ENCODE measurements around the gene P2RX6.
"Not testable (repeated sequence)": the region's sequence is repeated elsewhere in the genome, so short reads cannot be mapped to it uniquely, and the experiment has no call there.

Gene P2RX6

GRCh38 chr22:20994128-20994901 lies 20.6 kb upstream of the P2RX6 start:
- DNase-seq (ENCODE audit: low read depth in 2 of 2): no peak

- DNase-seq (ENCODE audit: low read depth in 2 of 2): no peak
Measured at GRCh38 chr22:20994902-20995241, 20.1 kb upstream of the P2RX6 start.

GRCh38 chr22:20995329-20996030 lies 19.5 kb upstream of the P2RX6 start:
- no peak for DNase-seq (ENCODE audit: low read depth in 2 of 2)

- DNase-seq (ENCODE audit: low read depth in 2 of 2): no peak
Measured at GRCh38 chr22:20996031-20996410, 18.9 kb upstream of the P2RX6 start.

- DNase-seq (ENCODE audit: low read depth in 2 of 2): no peak
Measured at GRCh38 chr22:20996598-20997535, 18.1 kb upstream of the P2RX6 start.

GRCh38 chr22:20997536-20998257 lies 17.3 kb upstream of the P2RX6 start:
- DNase-seq (ENCODE audit: low read depth in 2 of 2): no peak

GRCh38 chr22:20998411-20999336 lies 16.3 kb upstream of the P2RX6 start:
- no peak for DNase-seq (ENCODE audit: low read depth in 2 of 2)

GRCh38 chr22:20999350-21000206 lies 15.4 kb upstream of the P2RX6 start:
- no peak for DNase-seq (ENCODE audit: low read depth in 2 of 2)

- no peak for DNase-seq (ENCODE audit: low read depth in 2 of 2)
Measured at GRCh38 chr22:21000207-21000986, 14.6 kb upstream of the P2RX6 start.

GRCh38 chr22:21000987-21001600 lies 13.9 kb upstream of the P2RX6 start:
- DNase-seq (ENCODE audit: low read depth in 2 of 2): no peak

- peak; percentile 91 to 94 for DNase-seq (ENCODE audit: low read depth in 2 of 2)
Measured at GRCh38 chr22:21001601-21002325, 13.2 kb upstream of the P2RX6 start, which contains the start of gene THAP7. Gene THAP7, minus strand, starts transcription at chr22:21002118. Its CDS starts 207 bp downstream, at chr22:21001911.

GRCh38 chr22:21003782-21004181 lies 11.2 kb upstream of the P2RX6 start:
- no peak for DNase-seq (ENCODE audit: low read depth in 2 of 2)

GRCh38 chr22:21009208-21009607 lies 5.8 kb upstream of the P2RX6 start:
- not testable (repeated sequence) for DNase-seq (ENCODE audit: low read depth in 2 of 2)

- no peak for DNase-seq (ENCODE audit: low read depth in 2 of 2)
Measured at GRCh38 chr22:21009638-21010425, 5.1 kb upstream of the P2RX6 start.

- DNase-seq (ENCODE audit: low read depth in 2 of 2): no peak
Measured at GRCh38 chr22:21010426-21011113, 4.4 kb upstream of the P2RX6 start.

Measured in stimulated activated CD8-positive, alpha-beta memory T cell treated with anti-CD3 and anti-CD28 coated beads, Interleukin-2, amount 100 ng/mL, for 1 hour (primary cell).